T-helper 2 cell treated with Interferon-gamma antibody and Interleukin-4, amounts not matched to agents 100 ng/mL and 5 ng/mL, for 36 hours (primary cell): ENCODE measurements around the gene PRKAG3. TPM values are rescaled to one million over a fixed set of nuclear protein-coding genes. Genes with fewer than 3 reads are reported as not detected.
"Not testable (repeated sequence)": the region's sequence is repeated elsewhere in the genome, so short reads cannot be mapped to it uniquely, and the experiment has no call there.

Source experiments
- intact Hi-C: fragments of 100-400 bp; cut with micrococcal nuclease; formaldehyde crosslinking; loops from one replicate; pipeline ENCODE4 v1.15.1; 2023
- total RNA-seq: library from RNA; stranded (reverse); gene quantifications from 2 replicates; pipeline ENCODE4 v1.2.3, GENCODE V29; 2022

Gene PRKAG3
- total RNA-seq, 1 donor from 2014 or later = not detected

GRCh38 chr2:218786133-218786532, 45.5 kb downstream of the PRKAG3 start:
- intact Hi-C loops = no loop called here

GRCh38 chr2:218785103-218785502, 46.5 kb downstream of the PRKAG3 start:
- intact Hi-C loops = no loop called here

- intact Hi-C loops = no loop called here
Observed at GRCh38 chr2:218783688-218784087, 47.9 kb downstream of the PRKAG3 start.

GRCh38 chr2:218782528-218782844, 49.1 kb downstream of the PRKAG3 start:
- intact Hi-C loops = no loop called here

- intact Hi-C loops = loop anchor here (2.0 kb wide), 1 partner anchor 65 kb away; no protein-coding TSS in a partner anchor
Observed at GRCh38 chr2:218781691-218782527, 49.7 kb downstream of the PRKAG3 start, which contains the start of gene CYP27A1. CYP27A1 (plus strand) TSS chr2:218782147; CDS start chr2:218782183, 36 bp downstream.

GRCh38 chr2:218780851-218781690, 50.5 kb downstream of the PRKAG3 start:
- intact Hi-C loops = loop anchor here (2.0 kb wide), 1 partner anchor 66 kb away; no protein-coding TSS in a partner anchor

- intact Hi-C loops = loop anchor here (2.0 kb wide), 1 partner anchor 67 kb away; no protein-coding TSS in a partner anchor
Observed at GRCh38 chr2:218780046-218780445, 51.6 kb downstream of the PRKAG3 start.

GRCh38 chr2:218777276-218777990, 54.2 kb downstream of the PRKAG3 start:
- intact Hi-C loops = no loop called here

- intact Hi-C loops = no loop called here
Observed at GRCh38 chr2:218776488-218776887, 55.1 kb downstream of the PRKAG3 start.

GRCh38 chr2:218773881-218774280, 57.7 kb downstream of the PRKAG3 start:
- intact Hi-C loops = no loop called here

- intact Hi-C loops = not testable (repeated sequence)
Observed at GRCh38 chr2:218772759-218773158, 58.8 kb downstream of the PRKAG3 start.

Other genes starting within 250 kb of the PRKAG3 start
- gene PLCD4, start 223.9 kb downstream of the PRKAG3 start, total RNA-seq = 0.30 and 0.48 TPM in 2 replicates
- gene ZNF142, start 172.2 kb downstream of the PRKAG3 start, total RNA-seq = 51.8 and 52.9 TPM in 2 replicates
- gene BCS1L, start 172.1 kb downstream of the PRKAG3 start, total RNA-seq = 54.6 and 57.1 TPM in 2 replicates
- gene RNF25, start 159.8 kb downstream of the PRKAG3 start, total RNA-seq = 20.7 and 21.2 TPM in 2 replicates
- gene STK36, start 159.7 kb downstream of the PRKAG3 start, total RNA-seq = 13.6 TPM in 2 replicates
- 38.3 and 45.8 TPM in 2 replicates for gene TTLL4, start 121.0 kb downstream of the PRKAG3 start, total RNA-seq
- 0.18 TPM in 1 of 2 replicates, not detected in the other for gene CYP27A1, start 49.7 kb downstream of the PRKAG3 start, total RNA-seq
- gene WNT6, start 28.0 kb upstream of the PRKAG3 start, total RNA-seq = 0.11 TPM in 1 of 2 replicates, not detected in the other
- gene WNT10A, start 49.0 kb upstream of the PRKAG3 start, total RNA-seq = 0.16 and 0.20 TPM in 2 replicates
- not detected in 2 replicates for gene CDK5R2, start 127.9 kb upstream of the PRKAG3 start, total RNA-seq
- gene FEV, start 153.4 kb upstream of the PRKAG3 start, total RNA-seq = not detected in 2 replicates
- gene CRYBA2, start 161.6 kb upstream of the PRKAG3 start, total RNA-seq = not detected in 2 replicates
- not detected in 2 replicates for gene CFAP65, start 209.7 kb upstream of the PRKAG3 start, total RNA-seq
- 0.20 TPM in 1 of 2 replicates, not detected in the other for gene IHH, start 229.1 kb upstream of the PRKAG3 start, total RNA-seq